ENCODE data around the gene IL1RN.

The IL1RN gene

GRCh38 chr2:113179446-113180045, 52.1 kb downstream of the IL1RN start:
- no peaks in the 10 kb centered on the region for H3K27me3 ChIP-seq (replicated peaks; ENCODE audit: insufficient read depth, low read length)
- no peak overlapping the region for H3K4me2 ChIP-seq (ENCODE audit: low read depth, low read length)
- peaks cover 19% of the 10 kb centered on the region; the same call in 1 of the 2 replicates for H4K20me1 ChIP-seq (ENCODE audit: insufficient read depth, low read length)
- H3K4me1 ChIP-seq (ENCODE audit: low read length) = 0 out of 2 replicates have a peak, but pooled peaks cover 10% of the 10 kb centered on the region
- TF ChIP-seq CTCF (IDR thresholded peaks at IDR 0.05; ENCODE audit: low read length) (no peak), EZH2 (optimal IDR thresholded peaks at IDR 0.05; ENCODE audit: low read depth, low read length) (no peak), EZH2phosphoT487 (IDR thresholded peaks at IDR 0.05; ENCODE audit: low read length) (no peak)
- no peak overlapping the region for H3K4me3 ChIP-seq (ENCODE audit: low read length)
- H3K36me3 ChIP-seq (replicated peaks; ENCODE audit: insufficient read depth, low read length) = no peaks in the 10 kb centered on the region; the same call in 1 of the 2 replicates
- H3F3A ChIP-seq (ENCODE audit: insufficient read depth, low read length) = peaks cover 13% of the 10 kb centered on the region; the same call in 1 of the 2 replicates
- H2AFZ ChIP-seq (ENCODE audit: low read length) = no peak overlapping the region
- no peak for DNase-seq
- peaks cover 99% of the 10 kb centered on the region for H3K79me2 ChIP-seq (ENCODE audit: low read length)
- H3K9me3 ChIP-seq (replicated peaks; ENCODE audit: insufficient read depth, low read length) = no peaks in the 10 kb centered on the region
- no peak overlapping the region for H3K9ac ChIP-seq (ENCODE audit: low read length)
- no peak overlapping the region for H3K27ac ChIP-seq (ENCODE audit: low read length)
- H3K9me2 ChIP-seq (replicated peaks; ENCODE audit: insufficient read depth, low read length) = no peaks in the 10 kb centered on the region

GRCh38 chr2:113180131-113180946, 52.9 kb downstream of the IL1RN start:
- DNase-seq = no peak
- Histone ChIP-seq H3K27ac (ENCODE audit: low read length) (no peak overlapping the region), H3K4me2 (ENCODE audit: low read depth, low read length) (no peak overlapping the region), H3K9me2 (replicated peaks; ENCODE audit: insufficient read depth, low read length) (no peaks in the 10 kb centered on the region), H3F3A (ENCODE audit: insufficient read depth, low read length) (peaks cover 6% of the 10 kb centered on the region; the same call in 1 of the 2 replicates), H3K79me2 (ENCODE audit: low read length) (peaks cover 99% of the 10 kb centered on the region), H3K36me3 (replicated peaks; ENCODE audit: insufficient read depth, low read length) (no peaks in the 10 kb centered on the region; the same call in 1 of the 2 replicates), H3K4me1 (ENCODE audit: low read length) (0 out of 2 replicates have a peak, but pooled peaks cover 10% of the 10 kb centered on the region), H3K9me3 (replicated peaks; ENCODE audit: insufficient read depth, low read length) (no peaks in the 10 kb centered on the region), H3K9ac (ENCODE audit: low read length) (no peak overlapping the region), H3K4me3 (ENCODE audit: low read length) (no peak overlapping the region), H2AFZ (ENCODE audit: low read length) (no peak overlapping the region), H3K27me3 (replicated peaks; ENCODE audit: insufficient read depth, low read length) (no peaks in the 10 kb centered on the region), H4K20me1 (ENCODE audit: insufficient read depth, low read length) (peaks cover 25% of the 10 kb centered on the region; the same call in 1 of the 2 replicates)
- TF ChIP-seq CTCF (IDR thresholded peaks at IDR 0.05; ENCODE audit: low read length) = no peak
- TF ChIP-seq EZH2phosphoT487 (IDR thresholded peaks at IDR 0.05; ENCODE audit: low read length) = no peak
- no peak for TF ChIP-seq EZH2 (optimal IDR thresholded peaks at IDR 0.05; ENCODE audit: low read depth, low read length)

GRCh38 chr2:113181258-113182051, 54.1 kb downstream of the IL1RN start:
- Histone ChIP-seq H4K20me1 (ENCODE audit: insufficient read depth, low read length) (peaks cover 26% of the 10 kb centered on the region; the same call in 1 of the 2 replicates), H3K9me3 (replicated peaks; ENCODE audit: insufficient read depth, low read length) (no peaks in the 10 kb centered on the region), H3F3A (ENCODE audit: insufficient read depth, low read length) (no peaks in the 10 kb centered on the region), H3K4me1 (ENCODE audit: low read length) (0 out of 2 replicates have a peak, but pooled peaks cover 2% of the 10 kb centered on the region), H3K9me2 (replicated peaks; ENCODE audit: insufficient read depth, low read length) (no peaks in the 10 kb centered on the region), H3K4me2 (ENCODE audit: low read depth, low read length) (no peak overlapping the region), H3K27ac (ENCODE audit: low read length) (no peak overlapping the region), H3K4me3 (ENCODE audit: low read length) (no peak overlapping the region), H3K36me3 (replicated peaks; ENCODE audit: insufficient read depth, low read length) (no peaks in the 10 kb centered on the region; the same call in 1 of the 2 replicates), H2AFZ (ENCODE audit: low read length) (no peak overlapping the region), H3K79me2 (ENCODE audit: low read length) (peaks cover 96% of the 10 kb centered on the region), H3K9ac (ENCODE audit: low read length) (no peak overlapping the region), H3K27me3 (replicated peaks; ENCODE audit: insufficient read depth, low read length) (no peaks in the 10 kb centered on the region)
- DNase-seq = no peak
- TF ChIP-seq EZH2phosphoT487 (IDR thresholded peaks at IDR 0.05; ENCODE audit: low read length) (no peak), EZH2 (optimal IDR thresholded peaks at IDR 0.05; ENCODE audit: low read depth, low read length) (no peak), CTCF (IDR thresholded peaks at IDR 0.05; ENCODE audit: low read length) (no peak)
